ENCODE data around the gene HTT. TPM values are rescaled to one million over a fixed set of nuclear protein-coding genes. Genes with fewer than 3 reads are reported as not detected.

HTT gene
- total and polyA plus RNA-seq, 9 donors = 13.3 to 63.2 (median 38.6) TPM

- no peaks in the 10 kb centered on the region for H3K4me1 ChIP-seq (ENCODE audit: insufficient read depth)
- WGBS, 3 donors = 78 to 91% (median 86%) methylated on average over 14 of the region's 14 CpGs
- TF ChIP-seq EP300 (IDR thresholded peaks at IDR 0.05) (no peak), POLR2A (IDR thresholded peaks at IDR 0.05) (no peak)
- TF ChIP-seq, protein P1, sequence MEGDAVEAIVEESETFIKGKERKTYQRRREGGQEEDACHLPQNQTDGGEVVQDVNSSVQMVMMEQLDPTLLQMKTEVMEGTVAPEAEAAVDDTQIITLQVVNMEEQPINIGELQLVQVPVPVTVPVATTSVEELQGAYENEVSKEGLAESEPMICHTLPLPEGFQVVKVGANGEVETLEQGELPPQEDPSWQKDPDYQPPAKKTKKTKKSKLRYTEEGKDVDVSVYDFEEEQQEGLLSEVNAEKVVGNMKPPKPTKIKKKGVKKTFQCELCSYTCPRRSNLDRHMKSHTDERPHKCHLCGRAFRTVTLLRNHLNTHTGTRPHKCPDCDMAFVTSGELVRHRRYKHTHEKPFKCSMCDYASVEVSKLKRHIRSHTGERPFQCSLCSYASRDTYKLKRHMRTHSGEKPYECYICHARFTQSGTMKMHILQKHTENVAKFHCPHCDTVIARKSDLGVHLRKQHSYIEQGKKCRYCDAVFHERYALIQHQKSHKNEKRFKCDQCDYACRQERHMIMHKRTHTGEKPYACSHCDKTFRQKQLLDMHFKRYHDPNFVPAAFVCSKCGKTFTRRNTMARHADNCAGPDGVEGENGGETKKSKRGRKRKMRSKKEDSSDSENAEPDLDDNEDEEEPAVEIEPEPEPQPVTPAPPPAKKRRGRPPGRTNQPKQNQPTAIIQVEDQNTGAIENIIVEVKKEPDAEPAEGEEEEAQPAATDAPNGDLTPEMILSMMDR (IDR thresholded peaks at IDR 0.05) = no peak
- H3K27ac ChIP-seq = no peak overlapping the region
- H3K36me3 ChIP-seq = no peaks in the 10 kb centered on the region
- intact Hi-C loops (cut with DNase I) = no loop called here
- H3K4me3 ChIP-seq = no peak overlapping the region
- H3K9me3 ChIP-seq = no peaks in the 10 kb centered on the region
- DNase-seq = no peak
- H3K27me3 ChIP-seq = no peaks in the 10 kb centered on the region
These were observed 196.7 kb downstream of the HTT start for GRCh38 chr4:3271131-3271530.

- intact Hi-C loops (cut with DNase I) = no loop called here
- Histone ChIP-seq H3K27ac (no peak overlapping the region), H3K4me3 (no peak overlapping the region), H3K4me1 (ENCODE audit: insufficient read depth) (no peaks in the 10 kb centered on the region), H3K27me3 (no peaks in the 10 kb centered on the region), H3K9me3 (no peaks in the 10 kb centered on the region), H3K36me3 (no peaks in the 10 kb centered on the region)
- 83 to 88% (median 84%) methylated on average over 9 of the region's 9 CpGs for WGBS, 3 donors
- TF ChIP-seq EP300 (IDR thresholded peaks at IDR 0.05) (no peak), POLR2A (IDR thresholded peaks at IDR 0.05) (no peak)
- TF ChIP-seq, protein P1 (IDR thresholded peaks at IDR 0.05) = no peak
- no peak for DNase-seq
These were observed 202.5 kb downstream of the HTT start for GRCh38 chr4:3276986-3277385.

DNA sequence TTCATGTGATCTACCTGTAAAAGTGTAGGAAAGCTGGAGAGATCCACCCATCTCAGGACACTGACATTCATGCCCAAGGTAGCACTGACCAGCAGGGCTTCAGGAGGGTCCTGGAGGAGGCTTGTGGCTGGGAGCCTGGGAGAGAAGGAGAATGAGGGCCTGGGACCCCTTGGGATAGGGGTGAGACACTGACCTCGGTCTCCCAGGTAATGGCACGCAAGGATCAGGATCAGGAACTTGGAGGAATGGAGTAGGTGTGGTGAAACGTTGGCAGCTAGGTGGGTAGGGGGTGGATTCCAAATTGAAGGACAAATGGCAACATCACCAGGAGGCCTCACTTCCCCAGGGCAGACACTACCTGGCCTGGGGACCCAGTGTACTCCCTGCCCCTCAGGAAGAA lies 206.0 kb downstream of the HTT start:
- Histone ChIP-seq H3K4me3 (no peak overlapping the region), H3K9me3 (no peaks in the 10 kb centered on the region), H3K27ac (no peak overlapping the region), H3K27me3 (no peaks in the 10 kb centered on the region), H3K36me3 (no peaks in the 10 kb centered on the region), H3K4me1 (ENCODE audit: insufficient read depth) (no peaks in the 10 kb centered on the region)
- no peak for DNase-seq
- TF ChIP-seq POLR2A (IDR thresholded peaks at IDR 0.05) (no peak), EP300 (IDR thresholded peaks at IDR 0.05) (no peak)
- TF ChIP-seq, protein P1 (IDR thresholded peaks at IDR 0.05) = no peak
- intact Hi-C loops (cut with DNase I) = no loop called here
- 82 to 90% (median 84%) methylated on average over 3 of the region's 3 CpGs for WGBS, 3 donors

DNA sequence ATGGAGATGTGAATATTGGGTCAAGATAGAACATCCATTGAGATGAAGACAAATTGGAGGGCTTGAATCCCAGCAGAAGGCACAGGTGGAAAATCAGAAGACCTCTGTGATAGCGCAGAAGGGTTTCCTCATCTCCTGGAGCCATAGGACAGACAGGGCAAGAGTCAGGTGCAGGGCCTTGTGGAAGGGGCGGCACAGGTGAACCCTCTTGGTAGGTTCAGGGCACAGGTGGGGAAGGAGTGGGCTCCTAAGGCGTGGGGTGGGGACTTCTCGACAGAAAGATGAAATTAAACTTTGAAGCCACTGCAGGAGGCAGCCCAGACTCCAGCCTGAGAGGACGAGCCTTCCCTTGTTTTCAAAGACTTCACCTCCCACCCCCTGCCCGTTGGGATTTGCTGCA lies 209.0 kb downstream of the HTT start:
- H3K36me3 ChIP-seq = no peaks in the 10 kb centered on the region
- H3K27ac ChIP-seq = no peak overlapping the region
- no peaks in the 10 kb centered on the region for H3K9me3 ChIP-seq
- H3K4me1 ChIP-seq (ENCODE audit: insufficient read depth) = peaks cover 2% of the 10 kb centered on the region
- no peak overlapping the region for H3K4me3 ChIP-seq
- 63 to 73% (median 64%) methylated on average over 6 of the region's 6 CpGs for WGBS, 3 donors
- TF ChIP-seq POLR2A (IDR thresholded peaks at IDR 0.05) (no peak), EP300 (IDR thresholded peaks at IDR 0.05) (no peak)
- TF ChIP-seq, protein P1 (IDR thresholded peaks at IDR 0.05) = no peak
- no peaks in the 10 kb centered on the region for H3K27me3 ChIP-seq
- intact Hi-C loops (cut with DNase I) = no loop called here
- DNase-seq = no peak
